HUES48 (cell line): ENCODE measurements around the gene GSS.

ENCODE experiments used
- H3K27ac ChIP-seq: one replicate; pipeline ENCODE4 v1.7.0; 2013; ENCODE audit warnings: low read depth, low read length, inconsistent platforms
- H3K27me3 ChIP-seq: 2 replicates; pipeline ENCODE4 v1.6.1; 2013; ENCODE audit warnings: mild to moderate bottlenecking, low read length; ENCODE audit not compliant: control insufficient read depth, insufficient read depth
- H3K36me3 ChIP-seq: 2 replicates; pipeline ENCODE4 v1.6.1; 2013; ENCODE audit warnings: low read length; ENCODE audit not compliant: control insufficient read depth, insufficient read depth
- H3K4me1 ChIP-seq: 2 replicates; pipeline ENCODE4 v1.6.1; 2013; ENCODE audit warnings: mild to moderate bottlenecking, low read length; ENCODE audit not compliant: control insufficient read depth, insufficient read depth
- H3K4me3 ChIP-seq: 2 replicates; pipeline ENCODE4 v1.5.1; 2013; ENCODE audit warnings: mild to moderate bottlenecking, low read depth, low read length
- H3K9ac ChIP-seq: 2 replicates; pipeline ENCODE4 v1.6.1; 2013; ENCODE audit warnings: mild to moderate bottlenecking, low read depth, low read length, moderate library complexity
- H3K9me3 ChIP-seq: 2 replicates; pipeline ENCODE4 v1.6.1; 2013; ENCODE audit warnings: low read length; ENCODE audit not compliant: control insufficient read depth, insufficient read depth

The GSS gene

DNA sequence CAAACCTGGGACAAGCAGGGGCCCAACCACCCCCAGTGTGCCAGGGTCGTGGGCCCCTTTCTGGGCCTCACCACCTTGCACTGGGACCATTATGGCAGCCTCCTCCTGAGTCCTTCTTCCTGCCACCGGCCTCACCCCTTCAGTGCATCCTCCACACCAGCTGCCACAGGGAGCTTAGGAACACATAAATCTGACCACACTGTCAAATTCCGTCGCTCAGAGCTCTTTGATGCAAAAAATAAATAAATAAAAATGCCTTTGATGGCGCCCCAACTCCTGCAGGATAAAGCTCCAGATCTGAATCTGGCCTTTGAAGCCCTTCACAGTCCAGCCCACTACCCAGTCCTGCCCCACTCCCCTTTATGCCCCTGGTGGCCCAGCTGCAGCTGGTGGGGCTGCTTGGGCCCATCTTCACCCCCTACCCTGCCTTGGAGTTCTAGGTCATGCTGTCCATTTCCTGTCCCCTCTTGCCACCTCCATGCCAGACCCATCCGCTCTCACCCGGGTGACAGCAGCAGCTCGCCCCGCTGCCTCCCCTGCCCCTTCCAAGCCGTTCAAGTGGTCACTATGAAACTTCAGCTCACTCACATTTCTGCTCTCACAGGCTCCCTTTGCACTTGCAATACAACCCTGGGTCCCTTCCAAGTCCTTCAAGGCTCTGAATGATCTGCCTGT lies 16.1 kb upstream of the GSS start:
- no peak overlapping the region for H3K27ac ChIP-seq
- no peaks in the 10 kb centered on the region for H3K36me3 ChIP-seq
- H3K4me1 ChIP-seq: peaks cover 9% of the 10 kb centered on the region; the same call in 1 of the 2 replicates
- H3K4me3 ChIP-seq: no peak overlapping the region
- no peaks in the 10 kb centered on the region for H3K9me3 ChIP-seq
- no peak overlapping the region for H3K9ac ChIP-seq
- H3K27me3 ChIP-seq: no peaks in the 10 kb centered on the region

DNA sequence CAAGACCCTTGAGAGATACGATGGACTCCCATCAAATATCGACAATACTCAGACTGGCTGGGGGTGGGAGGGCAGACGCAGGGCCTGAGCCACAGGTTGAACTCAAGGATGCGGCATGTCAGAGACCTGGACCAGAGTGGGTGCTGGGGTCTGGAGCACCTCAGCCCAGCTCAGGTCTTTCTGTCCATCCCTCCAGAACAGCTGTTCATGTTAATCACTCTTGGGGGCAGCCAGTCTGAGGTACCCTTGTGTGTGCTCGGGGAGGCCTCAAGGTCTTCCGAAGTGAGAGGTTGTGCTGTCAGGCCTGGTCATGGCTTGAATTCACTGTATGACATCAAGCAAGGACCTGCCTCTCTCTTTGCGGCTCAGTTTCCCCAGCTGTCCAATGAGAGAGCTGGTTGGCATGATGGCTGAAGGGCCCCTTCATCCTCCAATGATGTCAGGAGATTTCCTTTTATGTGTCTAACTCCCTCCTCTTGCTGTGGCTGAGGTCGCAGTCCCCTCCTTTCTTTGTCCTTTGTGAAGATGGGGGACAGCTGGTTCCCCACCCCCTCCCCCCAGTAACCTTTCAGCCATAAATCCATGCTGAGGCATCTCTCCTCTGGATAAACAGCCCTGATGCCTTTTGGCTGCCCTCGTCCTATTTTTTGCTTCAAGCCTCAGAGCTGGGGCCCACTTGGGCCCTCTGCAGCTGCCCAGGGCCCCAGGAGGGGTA lies 15.4 kb upstream of the GSS start:
- peaks cover 9% of the 10 kb centered on the region; the same call in 1 of the 2 replicates for H3K4me1 ChIP-seq
- H3K9me3 ChIP-seq: no peaks in the 10 kb centered on the region
- no peaks in the 10 kb centered on the region for H3K36me3 ChIP-seq
- H3K27ac ChIP-seq: no peak overlapping the region
- no peak overlapping the region for H3K9ac ChIP-seq
- no peaks in the 10 kb centered on the region for H3K27me3 ChIP-seq
- H3K4me3 ChIP-seq: no peak overlapping the region

DNA sequence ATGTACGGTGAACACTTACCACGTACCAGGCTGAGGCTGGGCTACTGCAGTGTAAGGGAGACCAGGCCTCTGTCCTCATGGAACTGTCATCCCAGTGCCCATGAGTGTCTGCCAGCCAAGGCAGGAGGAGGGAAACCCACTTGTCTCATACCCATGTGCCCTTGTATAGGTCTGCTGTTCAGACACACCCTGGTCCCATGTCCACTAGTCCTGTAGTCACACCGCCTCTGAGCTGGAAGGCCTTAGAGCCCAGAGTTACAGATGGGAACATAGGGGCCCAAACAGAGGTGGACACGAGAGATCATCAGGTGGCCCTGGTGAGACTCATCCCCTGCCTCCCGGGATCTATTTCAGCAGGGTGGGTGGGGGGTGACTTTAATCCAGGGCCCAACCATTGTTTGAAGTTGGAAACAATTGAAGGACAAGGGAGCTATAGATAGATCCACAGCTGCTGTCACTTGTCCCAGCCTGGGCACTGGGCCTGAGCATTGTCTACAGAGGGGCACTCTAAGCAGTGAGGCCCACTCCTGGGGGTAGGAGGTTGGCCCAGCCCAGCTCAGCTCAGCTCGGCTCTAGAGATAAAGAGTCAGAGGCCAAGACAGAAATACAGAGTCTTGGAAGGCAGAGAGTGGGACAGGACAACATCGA lies 14.7 kb upstream of the GSS start:
- Histone ChIP-seq H3K9me3 (no peaks in the 10 kb centered on the region), H3K36me3 (no peaks in the 10 kb centered on the region), H3K27me3 (no peaks in the 10 kb centered on the region), H3K4me3 (no peak overlapping the region), H3K27ac (no peak overlapping the region), H3K9ac (no peak overlapping the region), H3K4me1 (peaks cover 9% of the 10 kb centered on the region; the same call in 1 of the 2 replicates)

DNA sequence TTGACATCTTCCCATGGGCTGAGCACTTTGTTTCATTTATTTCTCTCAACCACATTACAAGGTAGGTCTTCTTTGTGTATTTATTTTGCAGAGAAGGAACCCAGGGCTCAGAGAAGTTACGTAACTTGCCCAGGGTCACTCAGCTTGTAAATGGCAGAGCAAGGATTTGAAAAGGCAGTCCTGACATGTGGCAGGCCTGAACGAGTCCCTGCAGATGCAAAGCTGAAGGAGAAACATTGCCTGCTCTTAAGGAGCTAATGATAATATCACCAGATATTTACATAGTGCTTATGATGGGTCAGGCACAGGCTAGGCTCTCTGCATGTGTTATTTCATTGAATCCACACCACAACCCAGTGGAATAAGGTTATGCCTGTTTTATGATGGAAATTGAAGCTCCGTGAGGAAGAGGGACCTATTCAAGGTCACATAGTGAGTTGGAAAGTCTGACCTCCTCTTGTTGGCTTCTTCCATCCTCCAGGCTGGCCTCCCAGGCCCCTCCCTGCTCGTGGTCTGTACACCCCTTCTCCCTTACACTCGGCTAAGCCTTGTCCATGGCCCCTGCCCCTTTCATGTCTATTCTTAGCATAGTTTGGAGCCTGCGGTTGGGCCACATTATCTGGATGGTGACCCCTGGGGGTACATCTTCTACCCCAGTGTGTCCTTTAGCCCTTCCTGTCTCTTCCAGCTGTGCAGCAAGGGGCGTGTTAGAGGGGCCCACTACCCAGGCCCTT lies 12.6 kb upstream of the GSS start:
- Histone ChIP-seq H3K36me3 (no peaks in the 10 kb centered on the region), H3K9me3 (no peaks in the 10 kb centered on the region), H3K27me3 (no peaks in the 10 kb centered on the region), H3K27ac (no peak overlapping the region), H3K4me1 (no peaks in the 10 kb centered on the region; the same call in 1 of the 2 replicates), H3K4me3 (no peak overlapping the region), H3K9ac (no peak overlapping the region)

DNA sequence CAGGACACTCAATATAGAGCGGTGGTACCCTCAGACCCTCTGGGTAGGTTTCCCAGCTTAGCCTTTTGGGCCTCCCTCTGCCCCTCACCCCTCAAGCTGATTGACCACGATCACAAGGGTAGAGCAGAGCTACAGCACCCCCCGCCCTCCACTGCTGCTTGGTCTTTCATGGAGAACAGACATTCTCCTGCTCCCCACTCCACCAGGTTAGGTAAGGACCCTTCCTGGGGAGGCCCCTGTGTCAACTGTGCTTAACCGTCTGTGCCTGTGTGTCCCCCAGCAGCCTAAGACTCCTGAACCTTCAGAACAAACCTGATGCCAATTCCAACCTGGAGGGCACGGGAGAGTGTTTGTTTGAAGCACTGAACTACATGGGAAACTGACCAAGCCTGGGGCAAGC lies 11.8 kb upstream of the GSS start:
- no peaks in the 10 kb centered on the region for H3K27me3 ChIP-seq
- H3K4me3 ChIP-seq: no peak overlapping the region
- no peaks in the 10 kb centered on the region for H3K36me3 ChIP-seq
- H3K4me1 ChIP-seq: no peaks in the 10 kb centered on the region; the same call in 1 of the 2 replicates
- no peaks in the 10 kb centered on the region for H3K9me3 ChIP-seq
- H3K27ac ChIP-seq: no peak overlapping the region
- H3K9ac ChIP-seq: no peak overlapping the region

DNA sequence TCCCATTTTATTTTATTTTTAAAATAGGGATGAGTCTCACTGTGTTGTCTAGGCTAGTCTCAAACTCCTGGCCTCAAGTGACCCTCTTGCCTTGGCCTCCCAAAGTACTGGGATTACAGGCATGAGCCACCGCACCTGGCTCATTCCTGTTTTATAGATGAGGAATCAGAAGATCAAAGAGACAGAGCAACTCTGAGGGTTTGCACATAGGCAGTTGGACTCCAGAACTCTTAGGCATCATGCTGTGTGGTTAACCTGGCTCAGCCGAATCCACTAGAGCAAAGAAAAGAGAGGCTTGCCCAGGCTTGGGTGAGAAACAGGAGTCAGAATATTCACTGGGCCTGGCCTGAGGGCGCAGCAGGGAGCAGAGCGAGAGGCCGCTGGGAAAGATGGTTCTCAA lies 9.4 kb upstream of the GSS start:
- H3K27ac ChIP-seq: no peak overlapping the region
- H3K27me3 ChIP-seq: no peaks in the 10 kb centered on the region
- no peak overlapping the region for H3K4me3 ChIP-seq
- no peaks in the 10 kb centered on the region for H3K9me3 ChIP-seq
- no peaks in the 10 kb centered on the region for H3K36me3 ChIP-seq
- peaks cover 4% of the 10 kb centered on the region for H3K4me1 ChIP-seq
- H3K9ac ChIP-seq: no peak overlapping the region

DNA sequence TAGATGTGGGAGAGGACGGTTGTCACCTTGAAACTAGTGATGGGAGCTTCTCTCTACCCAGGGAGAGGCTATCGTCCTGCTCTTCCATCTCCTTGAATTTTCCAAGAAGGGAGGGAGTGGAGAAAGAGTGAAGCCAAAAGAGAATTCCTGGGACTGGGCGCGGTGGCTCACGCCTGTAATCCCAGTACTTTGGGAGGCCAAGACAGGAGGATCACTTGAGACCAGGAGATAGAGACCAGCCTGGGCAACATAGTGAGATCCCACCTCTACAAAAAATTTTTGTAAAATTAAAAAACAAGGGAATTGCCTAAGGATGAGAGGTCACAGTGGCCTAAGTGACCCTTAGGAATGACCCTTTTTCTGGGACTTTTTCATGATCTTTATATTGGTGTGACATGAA lies 8.9 kb upstream of the GSS start:
- no peak overlapping the region for H3K27ac ChIP-seq
- no peak overlapping the region for H3K4me3 ChIP-seq
- no peaks in the 10 kb centered on the region for H3K27me3 ChIP-seq
- no peak overlapping the region for H3K9ac ChIP-seq
- H3K4me1 ChIP-seq: peaks cover 4% of the 10 kb centered on the region
- no peaks in the 10 kb centered on the region for H3K36me3 ChIP-seq
- H3K9me3 ChIP-seq: no peaks in the 10 kb centered on the region

DNA sequence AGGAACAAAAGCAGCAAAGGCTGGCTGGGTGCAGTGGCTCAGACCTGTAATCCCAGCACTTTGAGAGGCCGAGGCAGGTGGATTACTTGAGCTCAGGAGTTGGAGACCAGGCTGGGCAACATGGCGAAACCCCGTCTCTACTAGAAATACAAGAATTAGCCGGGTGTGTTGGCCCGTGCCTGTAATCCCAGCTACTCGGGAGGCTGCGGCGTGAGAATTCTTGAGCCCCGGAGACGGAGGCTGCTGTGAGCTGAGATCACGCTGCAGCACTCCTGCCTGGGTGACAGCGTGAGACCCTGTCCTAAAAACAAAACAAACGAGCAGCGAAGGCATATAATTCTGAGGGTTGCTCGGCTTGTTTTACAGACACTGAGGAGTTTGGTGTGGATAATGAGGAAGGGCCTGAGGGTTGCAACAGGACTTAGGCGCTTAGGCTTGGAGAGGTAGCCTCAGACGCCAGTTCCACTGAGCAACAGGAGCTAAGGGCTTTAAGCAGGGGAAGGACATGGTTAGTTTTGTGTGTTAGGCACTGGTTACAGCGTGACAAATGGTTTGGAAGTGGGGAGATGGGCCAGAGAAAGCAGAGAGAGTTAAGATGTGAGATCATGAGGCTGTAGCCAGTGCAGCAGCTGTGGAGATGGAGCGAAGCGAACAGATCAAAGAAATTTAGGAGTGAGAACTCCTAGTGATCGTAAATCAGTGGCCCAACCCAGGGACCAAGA lies 1.3 kb upstream of the GSS start:
- Histone ChIP-seq H3K4me3 (no peak overlapping the region), H3K9ac (no peak overlapping the region), H3K27ac (no peak overlapping the region), H3K27me3 (no peaks in the 10 kb centered on the region), H3K9me3 (no peaks in the 10 kb centered on the region), H3K4me1 (peaks cover 22% of the 10 kb centered on the region), H3K36me3 (no peaks in the 10 kb centered on the region)

DNA sequence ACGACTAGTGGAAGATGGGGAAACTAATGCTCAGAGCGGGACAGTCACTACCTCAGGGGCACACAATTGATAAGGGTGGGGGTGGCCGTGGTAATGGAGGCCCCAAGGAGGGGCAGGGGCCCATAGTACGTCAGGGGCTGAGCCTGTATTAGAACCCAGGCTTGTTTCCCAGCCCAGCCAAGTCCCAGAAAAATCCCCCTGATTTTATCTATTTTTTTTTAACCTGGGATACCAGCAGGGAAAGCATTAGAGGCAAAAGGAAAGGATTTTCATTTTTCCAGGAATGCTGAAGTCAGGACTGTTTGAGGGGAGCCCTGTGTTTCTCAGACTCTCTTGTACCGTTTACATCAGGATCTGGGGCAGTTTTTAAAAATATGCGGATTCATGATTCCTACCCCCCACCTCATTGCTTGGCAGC lies 444 bp upstream of the GSS start:
- H3K27ac ChIP-seq: peak overlapping the region; percentile 85
- peaks cover 25% of the 10 kb centered on the region for H3K4me1 ChIP-seq
- peaks cover 3% of the 10 kb centered on the region; the same call in 1 of the 2 replicates for H3K36me3 ChIP-seq
- H3K9ac ChIP-seq: no peak overlapping the region
- no peaks in the 10 kb centered on the region for H3K27me3 ChIP-seq
- H3K9me3 ChIP-seq: no peaks in the 10 kb centered on the region
- peak overlapping the region; percentile 92 for H3K4me3 ChIP-seq

DNA sequence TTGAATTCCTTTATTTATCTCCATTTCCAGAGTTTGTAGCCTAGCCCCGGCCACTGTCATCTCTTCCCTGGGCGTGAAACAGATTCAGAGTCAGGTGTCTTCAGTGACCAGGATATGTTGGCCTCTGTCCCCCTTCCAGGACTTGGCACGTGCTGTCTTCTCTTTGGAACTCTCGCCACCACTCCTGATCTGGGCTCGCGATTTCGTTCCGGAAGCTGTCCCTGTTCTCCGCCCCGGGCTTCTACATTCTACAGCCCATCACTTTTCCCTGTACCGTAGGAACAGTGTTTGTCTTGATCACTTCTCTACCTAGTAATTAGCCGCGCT lies 739 bp downstream of the GSS start:
- H3K9ac ChIP-seq: peak overlapping the region; percentile 84
- H3K27ac ChIP-seq: no peak overlapping the region
- H3K4me1 ChIP-seq: peaks cover 21% of the 10 kb centered on the region
- H3K36me3 ChIP-seq: peaks cover 11% of the 10 kb centered on the region
- H3K27me3 ChIP-seq: no peaks in the 10 kb centered on the region
- no peaks in the 10 kb centered on the region for H3K9me3 ChIP-seq
- peak overlapping the region; percentile 92 for H3K4me3 ChIP-seq
